COR-L47 (cell line): Measurements from ENCODE around the gene TMED1.
A peak's percentile ranks its signal among the peaks of the same experiment; 100 is the strongest.
"Not testable (repeated sequence)": the region's sequence is repeated elsewhere in the genome, so short reads cannot be mapped to it uniquely, and the experiment has no call there.

Experiments
- DNase-seq: peaks from one replicate; lab custom pipeline; 2025; lab: John Stamatoyannopoulos, UW

TMED1 gene

DNA sequence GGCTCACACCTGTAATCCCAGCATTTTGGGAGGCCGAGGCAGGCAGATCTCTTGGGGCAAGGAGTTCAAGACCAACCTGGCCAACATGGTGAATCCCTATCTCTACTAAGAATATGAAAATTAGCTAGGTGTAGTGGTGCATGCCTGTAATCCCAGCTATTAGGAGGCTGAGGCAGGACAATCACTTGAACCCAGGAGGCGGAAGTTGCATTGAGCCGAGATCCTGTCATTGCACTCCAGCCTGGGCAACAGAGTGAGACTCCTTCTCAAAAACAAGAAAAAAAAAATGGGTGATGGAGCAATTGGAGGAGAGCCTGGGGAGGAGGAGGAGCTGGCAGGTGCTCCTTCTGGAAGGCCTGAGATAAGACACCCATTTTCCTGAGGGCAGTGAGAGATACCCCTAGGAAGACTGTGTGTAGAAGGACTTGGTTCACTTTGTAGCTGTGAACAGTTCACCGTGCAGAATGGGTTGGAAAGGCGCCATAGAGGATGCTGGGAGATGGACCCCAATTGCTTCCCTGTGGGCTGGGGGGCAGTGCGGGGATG lies 26.6 kb upstream of the TMED1 start:
- DNase-seq = no peak

DNA sequence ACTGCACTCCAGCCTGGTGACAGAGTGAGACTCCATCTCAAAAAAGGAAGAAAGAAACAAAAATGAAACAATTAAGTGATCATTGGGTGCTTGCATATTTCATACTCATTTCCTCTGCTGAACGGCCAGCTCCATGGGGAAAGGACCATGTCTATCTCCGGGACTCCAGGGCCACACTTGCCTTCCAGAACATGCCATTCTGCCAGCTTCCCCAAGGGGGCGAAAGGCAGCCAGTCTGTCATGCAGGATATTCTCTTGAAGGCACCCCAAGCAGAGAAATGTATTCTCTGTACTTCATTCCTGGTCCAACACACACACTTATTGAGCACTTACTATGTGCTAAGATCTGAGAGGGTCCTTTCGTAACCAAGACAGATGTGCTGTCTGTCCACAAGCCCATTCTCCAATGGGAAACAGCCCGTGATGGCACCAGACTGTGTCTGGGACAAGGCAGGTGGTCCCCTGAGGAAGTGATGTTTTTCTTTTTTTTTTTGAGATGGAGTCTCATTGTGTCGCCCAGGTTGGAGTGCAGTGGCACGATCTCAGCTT lies 25.2 kb upstream of the TMED1 start:
- no peak for DNase-seq

DNA sequence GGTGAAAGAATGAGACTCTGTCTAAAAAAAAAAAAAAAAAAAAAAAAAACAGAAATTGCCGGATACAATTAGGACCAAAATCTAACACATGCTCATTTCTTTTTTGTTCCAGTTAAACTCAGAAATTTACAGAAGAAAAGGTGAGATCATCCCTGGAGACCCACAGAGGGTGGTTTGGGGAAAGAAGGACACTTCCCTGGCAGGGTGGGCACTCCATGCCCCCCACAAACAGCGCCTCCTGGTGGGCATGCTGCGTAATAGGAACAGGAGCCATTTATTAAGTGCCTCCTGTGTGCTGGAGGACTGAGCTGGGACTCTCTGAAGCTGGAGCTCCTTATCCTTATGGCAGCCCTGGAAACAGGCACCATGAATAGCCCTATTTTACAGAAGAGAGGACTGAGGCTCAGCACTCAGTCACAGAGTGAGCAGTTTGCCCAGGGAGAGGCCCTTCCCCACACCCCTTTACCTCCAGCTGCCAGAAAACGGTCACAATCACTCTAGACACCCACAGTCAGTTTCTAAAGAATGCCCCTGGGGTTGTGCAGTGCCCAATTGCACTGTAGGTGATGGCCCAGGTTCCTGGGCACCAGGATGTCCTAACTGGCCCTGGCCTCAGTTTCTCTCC lies 22.3 kb upstream of the TMED1 start:
- no peak for DNase-seq

DNA sequence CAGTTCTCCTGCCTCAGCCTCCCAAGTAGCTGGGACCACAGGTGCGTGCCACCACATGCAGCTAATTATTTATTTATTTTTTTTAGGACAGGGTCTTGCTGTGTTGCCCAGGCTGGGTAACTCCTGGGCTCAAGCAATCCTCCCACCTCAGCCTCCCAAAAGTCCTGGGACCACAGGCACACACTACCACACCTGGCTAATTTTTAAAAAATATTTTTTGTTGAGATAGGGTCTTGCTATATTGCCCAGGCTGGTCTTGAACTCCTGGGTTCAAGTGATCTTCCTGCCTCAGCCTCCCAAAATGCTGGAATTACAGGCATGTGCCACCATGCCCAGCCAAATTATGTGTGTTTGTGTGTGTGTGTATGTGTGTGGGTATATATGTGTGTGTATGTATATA lies 20.9 kb upstream of the TMED1 start:
- not testable (repeated sequence) for DNase-seq

DNA sequence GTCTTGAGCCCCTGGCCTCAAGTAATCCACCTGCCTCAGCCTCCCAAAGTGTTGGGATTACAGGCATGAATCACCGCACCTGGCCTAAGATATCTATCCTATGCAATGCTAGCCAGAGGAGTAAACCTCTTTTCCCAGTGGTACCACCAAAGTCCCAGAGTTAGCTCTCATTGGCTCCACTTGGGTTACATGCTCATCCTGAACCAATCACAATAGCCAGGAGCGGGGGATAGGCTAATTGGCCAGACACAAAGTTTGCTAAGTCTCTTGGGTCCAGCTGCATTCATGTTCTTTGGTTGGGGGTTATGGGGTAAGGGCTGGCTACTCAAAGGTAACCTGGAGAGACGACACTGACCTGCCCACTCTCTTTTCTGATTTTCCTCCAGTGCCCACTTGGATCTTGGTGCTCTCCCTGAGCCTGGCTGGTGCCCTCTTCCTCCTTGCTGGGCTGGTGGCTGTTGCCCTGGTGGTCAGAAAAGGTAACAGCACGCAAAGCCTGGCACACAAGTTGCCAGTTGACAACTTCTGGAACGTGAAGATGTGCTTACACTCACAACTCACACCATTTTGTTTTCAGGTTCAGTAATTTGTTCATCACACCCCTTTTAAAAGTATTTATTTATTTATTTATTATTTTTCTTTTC lies 20.0 kb upstream of the TMED1 start:
- no peak for DNase-seq

- no peak for DNase-seq
Measured at GRCh38 chr19:10854350-10855089, 18.5 kb upstream of the TMED1 start.

GRCh38 chr19:10852941-10853340 lies 16.9 kb upstream of the TMED1 start:
- no peak for DNase-seq

DNA sequence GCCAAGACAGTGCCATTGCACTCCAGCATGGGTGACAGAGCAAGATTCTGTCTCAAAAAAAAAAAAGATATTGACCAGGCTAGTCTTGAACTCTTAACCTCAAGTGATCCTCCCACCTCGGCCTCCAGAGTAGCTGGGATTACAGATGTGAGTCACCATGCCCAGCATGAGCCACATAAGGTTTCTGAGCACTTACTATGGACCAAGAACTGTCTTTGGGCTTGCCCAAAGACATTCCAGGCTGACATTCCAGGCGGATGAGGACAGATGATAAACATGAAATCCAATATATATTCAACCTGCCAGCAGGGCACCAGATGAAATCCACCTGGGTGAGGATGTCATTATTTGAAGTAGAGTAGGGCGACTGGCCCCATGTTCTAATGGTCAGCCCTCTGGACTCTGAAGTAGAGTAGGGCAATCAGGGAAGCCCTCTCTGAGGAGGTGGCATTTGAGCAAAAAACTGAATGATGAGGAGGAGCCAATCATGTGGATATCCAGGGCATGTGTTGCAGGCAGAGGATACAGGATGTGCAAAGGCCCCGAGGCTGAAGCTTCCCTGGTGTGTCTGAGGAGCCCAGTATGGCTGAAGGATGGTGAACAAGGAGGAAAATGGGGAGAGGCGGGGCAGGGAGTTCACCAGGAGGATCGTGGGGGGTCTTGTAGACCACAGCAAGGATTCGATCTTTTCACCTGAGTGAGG lies 16.2 kb upstream of the TMED1 start:
- no peak for DNase-seq

DNA sequence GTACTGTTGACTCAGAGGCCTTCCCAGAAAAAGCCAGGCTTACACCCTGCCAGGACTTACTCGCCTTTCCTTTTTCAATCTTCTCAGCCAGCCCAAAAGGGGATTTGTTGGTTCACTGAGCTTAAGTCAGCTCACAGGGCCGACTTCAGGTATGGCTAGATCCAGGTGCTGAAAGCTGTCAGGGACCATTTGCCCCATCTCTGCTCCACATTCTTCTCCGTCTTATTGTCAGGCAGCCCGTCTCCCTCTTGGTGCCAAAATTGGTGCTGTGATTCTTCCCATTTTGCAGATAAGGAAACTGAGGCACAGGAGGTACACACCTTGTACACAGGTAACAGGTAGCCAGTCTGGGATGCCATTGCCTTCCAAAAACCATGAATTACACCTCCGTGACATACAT lies 14.6 kb upstream of the TMED1 start:
- DNase-seq = no peak

DNA sequence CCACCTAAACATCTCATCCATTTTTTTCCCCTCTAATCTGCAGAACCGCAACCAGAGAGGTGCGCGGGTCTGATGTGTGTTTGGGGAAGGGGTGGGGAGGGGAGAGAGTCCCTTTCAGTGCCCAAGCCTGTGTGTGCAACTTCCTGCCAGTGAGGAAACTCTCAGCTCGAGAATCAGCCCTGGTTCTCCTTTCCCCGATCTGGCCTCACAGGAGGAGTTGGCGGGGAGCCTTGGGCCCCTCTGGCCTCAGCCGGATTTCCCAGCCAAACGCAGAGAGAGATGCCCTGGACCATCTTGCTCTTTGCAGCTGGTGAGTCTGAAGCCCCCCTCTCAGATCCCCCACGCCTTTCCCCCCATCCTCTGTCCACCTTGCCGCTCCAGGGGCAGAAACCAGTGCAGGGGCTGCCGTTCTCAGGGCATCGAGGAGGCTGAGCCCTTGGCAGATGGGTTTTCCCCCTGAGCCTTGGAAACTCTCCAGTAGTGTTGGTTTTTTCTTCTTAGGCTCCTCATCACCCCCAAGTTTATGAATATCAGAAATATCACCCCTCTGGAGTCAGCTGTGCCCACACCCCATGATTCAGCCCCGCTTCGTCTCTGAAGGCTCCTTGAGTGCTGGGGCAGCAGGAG lies 12.3 kb upstream of the TMED1 start, which contains the start of gene C19orf38:
TSS of gene C19orf38 (plus strand) at position 186 of the 627 bp plus-strand sequence. CDS start at position 280, 94 bp downstream.
- no peak for DNase-seq

- no peak for DNase-seq
Measured at GRCh38 chr19:10846500-10847202, 10.6 kb upstream of the TMED1 start.

- no peak for DNase-seq
Measured at GRCh38 chr19:10842788-10843187, 6.8 kb upstream of the TMED1 start.

GRCh38 chr19:10839114-10840050 lies 3.4 kb upstream of the TMED1 start:
- no peak for DNase-seq

GRCh38 chr19:10838377-10838776 lies 2.4 kb upstream of the TMED1 start:
- no peak for DNase-seq

- DNase-seq = not testable (repeated sequence)
Measured at GRCh38 chr19:10837649-10838048, 1.6 kb upstream of the TMED1 start.

DNA sequence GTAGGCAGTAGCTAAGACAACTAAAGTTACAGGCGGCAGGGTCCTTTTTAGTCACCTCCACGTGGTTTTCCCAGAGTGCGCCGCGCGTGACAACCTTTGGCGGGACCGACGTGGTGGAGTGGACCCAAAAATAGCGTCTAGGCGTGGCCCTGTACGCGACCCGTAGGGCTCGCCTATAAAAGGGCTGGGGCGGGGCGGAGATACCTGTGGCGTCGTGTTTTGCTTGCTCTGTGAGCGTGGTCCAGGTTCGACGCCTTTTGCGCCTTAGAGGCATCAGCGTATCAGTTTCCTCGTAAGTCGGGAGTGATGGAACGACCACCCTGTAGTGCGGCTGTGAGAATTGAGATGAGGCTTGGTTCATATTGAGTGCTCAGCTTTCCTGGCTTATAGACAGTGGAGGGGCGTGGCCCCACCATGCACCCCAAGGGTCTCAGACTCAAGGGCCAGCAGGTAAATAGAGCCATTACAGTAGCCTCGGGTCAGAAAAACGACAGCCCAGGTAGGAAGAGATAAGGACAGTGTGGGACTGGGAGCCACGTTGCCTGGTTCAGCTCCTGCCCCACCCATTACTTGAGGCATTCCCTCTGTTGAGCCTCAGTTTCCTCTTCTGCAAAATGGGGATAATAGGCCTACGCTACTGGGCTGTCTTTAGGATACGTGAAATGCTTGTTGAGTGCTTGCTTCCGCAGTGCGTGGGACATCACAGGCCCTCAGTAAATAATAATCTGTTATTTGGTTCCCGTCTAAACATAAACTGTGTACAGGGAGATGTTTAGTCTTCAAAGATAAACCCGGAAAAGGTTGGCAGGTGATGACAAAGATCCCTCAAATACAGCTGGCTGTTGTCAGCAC lies 693 bp upstream of the TMED1 start:
- peak; percentile 89 for DNase-seq

- no peak for DNase-seq
Measured at GRCh38 chr19:10835089-10835753, 791 bp downstream of the TMED1 start.

GRCh38 chr19:10832939-10833296 lies 3.1 kb downstream of the TMED1 start:
- DNase-seq = no peak
